Activated CD8-positive, alpha-beta memory T cell treated with anti-CD3 and anti-CD28 coated beads, Interleukin-2, amount 10 ng/mL, durations not matched to agents 7 days and 5 days (primary cell): ENCODE measurements around the gene CORO1A. TPM values are rescaled to one million over a fixed set of nuclear protein-coding genes. Genes with fewer than 3 reads are reported as not detected.
A peak's percentile ranks its signal among the peaks of the same experiment; 100 is the strongest.
"Not testable (repeated sequence)": the region's sequence is repeated elsewhere in the genome, so short reads cannot be mapped to it uniquely, and the experiment has no call there.

ENCODE experiments used
- ATAC-seq: fragments of 150-1000 bp; cut with Tn5 transposase; one replicate; pipeline ENCODE4 v1.10.0; 2021; ENCODE audit warnings: moderate library complexity
- CTCF ChIA-PET: fragments of 350-600 bp; sonication (Branson Sonifier 250); formaldehyde crosslinking; loops from one replicate; lab custom pipeline; 2021; ENCODE audit warnings: antibody characterized with exemption; lab: Charles Lee
- DNase-seq: peaks from one replicate; pipeline ENCODE4 v3.0.0-alpha.2; 2020
- H3K27ac Mint-ChIP-seq: one replicate; pipeline ENCODE4 v1.8.0; 2021; ENCODE audit warnings: mild to moderate bottlenecking, mixed read lengths
- H3K27me3 Mint-ChIP-seq: one replicate; pipeline ENCODE4 v1.8.0; 2021; ENCODE audit warnings: mixed read lengths
- H3K36me3 Mint-ChIP-seq: one replicate; pipeline ENCODE4 v1.8.0; 2021; ENCODE audit warnings: mild to moderate bottlenecking, mixed read lengths
- H3K4me1 Mint-ChIP-seq: one replicate; pipeline ENCODE4 v1.8.0; 2021; ENCODE audit warnings: mixed read lengths
- H3K4me3 Mint-ChIP-seq: one replicate; pipeline ENCODE4 v1.8.0; 2021; ENCODE audit warnings: mild to moderate bottlenecking, moderate library complexity, mixed read lengths
- H3K9me3 Mint-ChIP-seq: one replicate; pipeline ENCODE4 v1.8.0; 2022; ENCODE audit warnings: low read depth, mixed read lengths
- total RNA-seq, 2 experiments: library from RNA; stranded (reverse); gene quantifications; one replicate each; pipeline ENCODE4 v1.2.3, GENCODE V29; 2021

CORO1A gene
- total RNA-seq, 2 experiments from 2014 or later = 1,639 to 1,875 TPM

- no peak for ATAC-seq
- CTCF ChIA-PET = no interaction called here
- H3K4me3 Mint-ChIP-seq = no peak overlapping the region
Measured at GRCh38 chr16:30149250-30149930, 34.0 kb upstream of the CORO1A start.

GRCh38 chr16:30151091-30151490 is 32.3 kb upstream of the CORO1A start:
- no peaks in the 10 kb centered on the region for H3K4me1 Mint-ChIP-seq
- CTCF ChIA-PET = interaction anchor here (2.9 kb wide), 1 partner anchor 8 kb away, joined by 10 read pairs; no protein-coding TSS in a partner anchor
- H3K36me3 Mint-ChIP-seq = peaks cover 15% of the 10 kb centered on the region
- H3K27me3 Mint-ChIP-seq = no peaks in the 10 kb centered on the region
- H3K9me3 Mint-ChIP-seq = peaks cover 6% of the 10 kb centered on the region
- H3K4me3 Mint-ChIP-seq = no peak overlapping the region
- no peak for ATAC-seq
- no peak overlapping the region for H3K27ac Mint-ChIP-seq
- DNase-seq = no peak

More at GRCh38 chr16:30149250-30149930, 34.0 kb upstream of the CORO1A start:
- H3K4me1 Mint-ChIP-seq = peaks cover 4% of the 10 kb centered on the region
- H3K9me3 Mint-ChIP-seq = peaks cover 6% of the 10 kb centered on the region
- peaks cover 15% of the 10 kb centered on the region for H3K36me3 Mint-ChIP-seq
- H3K27ac Mint-ChIP-seq = no peak overlapping the region
- H3K27me3 Mint-ChIP-seq = no peaks in the 10 kb centered on the region
- no peak for DNase-seq

GRCh38 chr16:30152517-30152916 is 30.9 kb upstream of the CORO1A start:
- Mint-ChIP-seq H3K4me1 (no peaks in the 10 kb centered on the region), H3K27ac (no peak overlapping the region), H3K36me3 (peaks cover 15% of the 10 kb centered on the region), H3K4me3 (no peak overlapping the region), H3K9me3 (peaks cover 6% of the 10 kb centered on the region), H3K27me3 (no peaks in the 10 kb centered on the region)
- CTCF ChIA-PET = interaction anchor here (1.0 to 2.9 kb wide), 2 partner anchors 9 to 15 kb away, joined by 3 to 10 read pairs; no protein-coding TSS in a partner anchor
- DNase-seq = no peak
- ATAC-seq = no peak

- Mint-ChIP-seq H3K27me3 (no peaks in the 10 kb centered on the region), H3K9me3 (no peaks in the 10 kb centered on the region), H3K4me1 (no peaks in the 10 kb centered on the region), H3K36me3 (peaks cover 3% of the 10 kb centered on the region), H3K27ac (no peak overlapping the region), H3K4me3 (no peak overlapping the region)
- ATAC-seq (no peak), DNase-seq (no peak)
- CTCF ChIA-PET = interaction anchor here (0.7 to 1.3 kb wide), 5 partner anchors 12 to 429 kb away, joined by 3 to 6 read pairs (median 3); partner anchors contain the start of gene GDPD3
Measured at GRCh38 chr16:30155188-30155587, 28.2 kb upstream of the CORO1A start.

- H3K27me3 Mint-ChIP-seq = no peaks in the 10 kb centered on the region
- ATAC-seq (no peak), DNase-seq (no peak)
- CTCF ChIA-PET = interaction anchor here (1.4 kb wide), 1 partner anchor 14 kb away, joined by 5 read pairs; no protein-coding TSS in a partner anchor
- H3K27ac Mint-ChIP-seq = no peak overlapping the region
- H3K4me1 Mint-ChIP-seq = peaks cover under 1% of the 10 kb centered on the region
- H3K36me3 Mint-ChIP-seq = no peaks in the 10 kb centered on the region
- H3K4me3 Mint-ChIP-seq = no peak overlapping the region
- H3K9me3 Mint-ChIP-seq = no peaks in the 10 kb centered on the region
Measured at GRCh38 chr16:30157214-30157613, 26.2 kb upstream of the CORO1A start.

GRCh38 chr16:30163538-30163937 is 19.9 kb upstream of the CORO1A start:
- H3K4me1 Mint-ChIP-seq = peaks cover 40% of the 10 kb centered on the region
- H3K36me3 Mint-ChIP-seq = peaks cover 1% of the 10 kb centered on the region
- H3K4me3 Mint-ChIP-seq = no peak overlapping the region
- no peak overlapping the region for H3K27ac Mint-ChIP-seq
- peaks cover 2% of the 10 kb centered on the region for H3K9me3 Mint-ChIP-seq
- CTCF ChIA-PET = interaction anchor here (0.9 kb wide), 2 partner anchors 26 to 52 kb away, joined by 3 to 4 read pairs; no protein-coding TSS in a partner anchor
- no peak for DNase-seq
- H3K27me3 Mint-ChIP-seq = no peaks in the 10 kb centered on the region
- ATAC-seq = no peak

GRCh38 chr16:30166202-30166902 is 17.1 kb upstream of the CORO1A start:
- ATAC-seq = peak; percentile 85
- peak overlapping the region; percentile 18 for H3K4me3 Mint-ChIP-seq
- peak overlapping the region; percentile 71 for H3K27ac Mint-ChIP-seq

GRCh38 chr16:30168746-30169145 is 14.7 kb upstream of the CORO1A start:
- H3K4me1 Mint-ChIP-seq = peaks cover 29% of the 10 kb centered on the region
- H3K4me3 Mint-ChIP-seq, ATAC-seq, DNase-seq, CTCF ChIA-PET, H3K27me3 Mint-ChIP-seq, H3K9me3 Mint-ChIP-seq, H3K27ac Mint-ChIP-seq, H3K36me3 Mint-ChIP-seq: not testable (repeated sequence)

More at GRCh38 chr16:30166202-30166902, 17.1 kb upstream of the CORO1A start:
- Mint-ChIP-seq H3K27me3 (no peaks in the 10 kb centered on the region), H3K4me1 (peaks cover 40% of the 10 kb centered on the region), H3K36me3 (peaks cover 1% of the 10 kb centered on the region), H3K9me3 (peaks cover 2% of the 10 kb centered on the region)
- CTCF ChIA-PET = interaction anchor here (1.0 to 1.9 kb wide), 2 partner anchors 23 to 75 kb away, joined by 3 to 7 read pairs; partner anchors contain the start of gene TBX6
- DNase-seq = peak; percentile 57

- CTCF ChIA-PET, H3K27me3 Mint-ChIP-seq, H3K36me3 Mint-ChIP-seq, H3K9me3 Mint-ChIP-seq, H3K27ac Mint-ChIP-seq, ATAC-seq, H3K4me3 Mint-ChIP-seq, DNase-seq: not testable (repeated sequence)
- peaks cover 28% of the 10 kb centered on the region for H3K4me1 Mint-ChIP-seq
Measured at GRCh38 chr16:30169416-30169815, 14.0 kb upstream of the CORO1A start.

- H3K36me3 Mint-ChIP-seq, H3K9me3 Mint-ChIP-seq, DNase-seq, H3K27me3 Mint-ChIP-seq, CTCF ChIA-PET, ATAC-seq, H3K4me3 Mint-ChIP-seq, H3K27ac Mint-ChIP-seq: not testable (repeated sequence)
- H3K4me1 Mint-ChIP-seq = peaks cover 20% of the 10 kb centered on the region
Measured at GRCh38 chr16:30170145-30170544, 13.3 kb upstream of the CORO1A start.

GRCh38 chr16:30173054-30173453 is 10.3 kb upstream of the CORO1A start:
- Mint-ChIP-seq H3K4me3 (no peak overlapping the region), H3K27me3 (no peaks in the 10 kb centered on the region), H3K27ac (no peak overlapping the region), H3K9me3 (no peaks in the 10 kb centered on the region), H3K36me3 (no peaks in the 10 kb centered on the region), H3K4me1 (no peaks in the 10 kb centered on the region)
- CTCF ChIA-PET = interaction anchor here (0.6 to 2.2 kb wide), 2 partner anchors 30 to 207 kb away, joined by 4 to 7 read pairs; no protein-coding TSS in a partner anchor
- no peak for DNase-seq
- no peak for ATAC-seq

GRCh38 chr16:30176876-30177275 is 6.5 kb upstream of the CORO1A start:
- ATAC-seq, H3K4me1 Mint-ChIP-seq, H3K27ac Mint-ChIP-seq, H3K36me3 Mint-ChIP-seq, DNase-seq, H3K4me3 Mint-ChIP-seq, CTCF ChIA-PET, H3K9me3 Mint-ChIP-seq, H3K27me3 Mint-ChIP-seq: not testable (repeated sequence)

- H3K27me3 Mint-ChIP-seq = no peaks in the 10 kb centered on the region
- H3K27ac Mint-ChIP-seq = no peak overlapping the region
- peaks cover 4% of the 10 kb centered on the region for H3K36me3 Mint-ChIP-seq
- no peak overlapping the region for H3K4me3 Mint-ChIP-seq
- CTCF ChIA-PET = interaction anchor here (0.7 to 1.4 kb wide), 3 partner anchors 36 to 48 kb away, joined by 3 to 5 read pairs (median 3); no protein-coding TSS in a partner anchor
- no peaks in the 10 kb centered on the region for H3K9me3 Mint-ChIP-seq
- DNase-seq = no peak
- H3K4me1 Mint-ChIP-seq = peaks cover 14% of the 10 kb centered on the region
- no peak for ATAC-seq
Measured at GRCh38 chr16:30179195-30179594, 4.2 kb upstream of the CORO1A start.
